ENCODE results near the gene ACADVL. TPM values are rescaled to one million over a fixed set of nuclear protein-coding genes. Genes with fewer than 3 reads are reported as not detected.

ACADVL gene
- total and polyA plus RNA-seq, 2 of the 4 experiments (the other 2 are of a cell fraction) = 139 to 752 TPM

DNA sequence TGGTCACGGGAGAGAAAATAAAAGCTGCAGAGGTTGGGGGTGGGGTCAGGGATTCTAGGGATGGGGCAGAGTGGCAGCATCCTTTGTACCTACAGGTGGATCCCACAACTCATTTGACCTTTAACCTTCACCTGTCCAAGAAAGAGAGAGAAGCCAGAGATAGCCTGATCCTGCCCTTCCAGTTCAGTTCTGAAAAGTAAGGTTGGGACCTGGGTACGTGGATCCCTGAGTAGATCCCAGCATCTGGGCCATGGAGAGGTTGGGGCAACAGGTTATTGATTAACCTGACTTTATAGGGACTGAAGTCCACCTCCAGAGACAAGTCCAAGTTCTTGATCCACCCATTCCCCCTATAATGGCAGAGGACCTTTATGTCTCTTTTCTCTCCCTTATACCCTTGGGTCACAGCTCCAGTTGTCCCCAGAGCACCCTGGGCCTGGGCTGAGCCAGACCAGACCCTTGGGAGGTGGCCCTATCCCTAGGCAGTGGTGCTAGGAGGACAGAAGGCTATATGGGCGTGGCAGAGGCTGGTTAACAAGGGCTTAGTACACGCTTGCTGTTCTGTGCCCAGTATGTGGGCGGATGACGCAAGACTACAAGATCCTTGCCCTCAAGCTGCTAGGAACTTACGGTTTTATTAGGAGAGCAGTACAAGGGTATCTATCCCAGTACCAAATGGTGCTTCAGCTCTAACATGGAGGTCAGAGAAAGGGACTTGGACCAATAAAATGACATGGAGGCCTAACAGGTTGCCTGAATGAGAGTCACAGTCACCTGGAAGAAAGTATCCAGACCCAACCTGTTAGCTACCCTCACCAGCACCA is 39.2 kb downstream of the ACADVL start:
- Histone ChIP-seq H3K9me1 (ENCODE audit: insufficient read depth, low read length) (peaks cover 10% of the 10 kb centered on the region), H2AK5ac (ENCODE audit: low read depth, low read length) (no peak overlapping the region), H3K56ac (ENCODE audit: extremely low read depth, insufficient read depth, low read length) (no peak overlapping the region), H2AFZ (replicated peaks; ENCODE audit: low read length, poor library complexity) (no peak overlapping the region), H2BK20ac (ENCODE audit: low read depth, low read length) (no peak overlapping the region), H2AK9ac (replicated peaks; ENCODE audit: low read depth, low read length, poor library complexity) (peak overlapping the region; percentile 5), H3K27ac (ENCODE audit: insufficient read depth, low read length) (no peak overlapping the region), H2BK5ac (ENCODE audit: low read depth, low read length, poor library complexity, severe bottlenecking) (no peak overlapping the region), H4K20me1 (ENCODE audit: insufficient read depth, low read length) (no peaks in the 10 kb centered on the region), H3K14ac (replicated peaks; ENCODE audit: low read depth, low read length) (no peak overlapping the region), H3K27me3 (ENCODE audit: control insufficient read depth, insufficient read depth, low read length) (peaks cover 13% of the 10 kb centered on the region; the same call in 1 of the 2 replicates), H4K5ac (ENCODE audit: low read depth, low read length) (no peak overlapping the region), H3K23ac (ENCODE audit: low read depth, low read length) (no peak overlapping the region), H3K4me3 (ENCODE audit: insufficient read depth, low read depth, low read length) (no peak overlapping the region), H4K91ac (ENCODE audit: insufficient read depth, low read depth, low read length) (no peak overlapping the region), H3K9ac (ENCODE audit: low read depth, low read length) (no peak overlapping the region), H2BK120ac (ENCODE audit: low read depth, low read length) (no peak overlapping the region), H3K4me1 (ENCODE audit: control insufficient read depth, insufficient read depth, low read length) (peaks cover 8% of the 10 kb centered on the region), H3K36me3 (ENCODE audit: control insufficient read depth, insufficient read depth, low read length) (peaks cover 32% of the 10 kb centered on the region), H2BK15ac (ENCODE audit: low read depth, low read length) (no peak overlapping the region), H4K8ac (ENCODE audit: low read depth in 2 of 2, low read length in 2 of 2) (no peak overlapping the region), H3K9me3 (ENCODE audit: control insufficient read depth, insufficient read depth, low read length) (no peaks in the 10 kb centered on the region), H3K4ac (ENCODE audit: low read depth, low read length) (no peak overlapping the region), H3K4me2 (ENCODE audit: low read depth, low read length) (no peak overlapping the region), H3K79me1 (ENCODE audit: low read depth in 1 of 2, low read length in 2 of 2) (peaks cover 2 to 13% of the 10 kb centered on the region in 2 experiments; a peak in 2 of 4 replicates), H3K18ac (ENCODE audit: low read depth, low read length) (no peak overlapping the region)
- no peak for ATAC-seq (ENCODE audit: low read depth)
- in situ Hi-C loops (cut with MboI; ENCODE audit: low sequenced_read_pairs) = no loop called here
- WGBS, 2 experiments (ENCODE audit: extremely low coverage in 2 of 2, insufficient read length in 1 of 2) = 73% methylated on average over 2 of the region's 7 CpGs; no CpG with 5 or more reads in 1 of the 2 experiments
- no peak for TF ChIP-seq RCOR1 (IDR thresholded peaks at IDR 0.05; ENCODE audit: insufficient replicate concordance, low read length)
- peak; percentile 86 for TF ChIP-seq CEBPB (IDR thresholded peaks at IDR 0.05; ENCODE audit: low read depth, low read length)
- TF ChIP-seq MAZ (IDR thresholded peaks at IDR 0.05; ENCODE audit: borderline replicate concordance, low read depth, low read length) = no peak
- intact Hi-C loops (cut with micrococcal nuclease) = no loop called here
- ChIA-PET CTCF (no interaction called here), POLR2A (ENCODE audit: unreplicated experiment) (interaction anchor here (0.6 kb wide), 1 partner anchor 11 kb away, joined by 6 read pairs; no protein-coding TSS in a partner anchor)
- BruUV-seq (replicated peaks) = no TSS peak
- dilution Hi-C loops (cut with HindIII; ENCODE audit: low sequenced_read_pairs, unreplicated experiment) = no loop called here
- peak; percentile 27 for DNase-seq

Data from IMR-90 (cell line).